Breast epithelium (tissue), 4 donors: ENCODE measurements around the gene WHAMM. TPM values are rescaled to one million over a fixed set of nuclear protein-coding genes. Genes with fewer than 3 reads are reported as not detected.

Experiments used
- DNase-seq, 2 donors: peaks; one replicate each; pipeline ENCODE4 v3.0.0-alpha.2; 2019; ENCODE audit warnings: low spot score in 2 of 2
- H3K27ac ChIP-seq, 2 donors: fragments of 200-600 bp; sonication (generic) in 1 of 2; one replicate each; pipeline ENCODE4 v1.5.1; 2016 to 2019; ENCODE audit warnings: mild to moderate bottlenecking in 1 of 2
- H3K27me3 ChIP-seq, 2 donors: fragments of 200-600 bp; sonication (generic) in 1 of 2; one replicate each; pipeline versions ENCODE4 v1.5.1 to v1.6.0; 2017 to 2019; ENCODE audit warnings: control low read depth in 1 of 2, mild to moderate bottlenecking in 1 of 2
- H3K36me3 ChIP-seq: fragments of 200-600 bp; one replicate; pipeline ENCODE4 v1.5.1; 2019
- H3K4me1 ChIP-seq, 2 donors: fragments of 200-600 bp; sonication (generic); one replicate each; pipeline ENCODE4 v1.5.1; 2016 to 2019; ENCODE audit warnings: control low read depth in 1 of 2
- H3K4me3 ChIP-seq, 3 donors: fragments of 200-600 bp; sonication (generic); 1 replicate in 2 of 3; 2 replicates in 1 of 3; pipeline ENCODE4 v1.5.1; 2016 to 2019; ENCODE audit warnings: mild to moderate bottlenecking in 3 of 3, moderate library complexity in 2 of 3
- H3K9me3 ChIP-seq, 2 donors: fragments of 200-600 bp; sonication (generic) in 1 of 2; one replicate each; pipeline ENCODE4 v1.5.1; 2016 to 2019; ENCODE audit warnings: control low read depth in 1 of 2
- POLR2A ChIP-seq: fragments of 450-650 bp; IDR thresholded peaks from one replicate; pipeline ENCODE4 v1.6.1; 2016; ENCODE audit warnings: antibody characterized with exemption, mild to moderate bottlenecking, moderate library complexity
- POLR2AphosphoS5 ChIP-seq, 3 donors: sonication (generic); formaldehyde crosslinking; IDR thresholded peaks; one replicate each; pipeline ENCODE4 v1.6.1; 2017; ENCODE audit warnings: antibody characterized with exemption in 3 of 3
- intact Hi-C: fragments of 100-400 bp; cut with DNase I; formaldehyde crosslinking; loops from one replicate; pipeline ENCODE4 v1.15.1; 2023; ENCODE audit warnings: low total_unique reads
- total RNA-seq, 3 donors: library from RNA; depleted of rRNA; stranded (reverse); fragments of >200 nt; gene quantifications; one replicate each; pipeline ENCODE4 v1.1.0, GENCODE V29; 2016
- TF ChIP-seq, protein P1 (sequence below), 3 donors: fragments of 450-650 bp; IDR thresholded peaks; one replicate each; pipeline ENCODE4 v1.5.1; 2016 to 2017; ENCODE audit warnings: antibody characterized with exemption in 3 of 3, mild to moderate bottlenecking in 3 of 3, moderate library complexity in 3 of 3

WHAMM gene
- total RNA-seq, 3 donors from 2014 or later = 10.8 to 12.9 (median 11.0) TPM

- Histone ChIP-seq H3K27me3 (no peaks in the 10 kb centered on the region), H3K9me3 (no peaks in the 10 kb centered on the region), H3K36me3 (peaks cover 5% of the 10 kb centered on the region), H3K27ac (no peak overlapping the region), H3K4me1 (no peaks in the 10 kb centered on the region), H3K4me3 (no peak overlapping the region)
- intact Hi-C loops = no loop called here
- no peak for DNase-seq
- no peak for TF ChIP-seq POLR2AphosphoS5 (IDR thresholded peaks at IDR 0.05)
- TF ChIP-seq POLR2A = no peak
- TF ChIP-seq, protein P1, sequence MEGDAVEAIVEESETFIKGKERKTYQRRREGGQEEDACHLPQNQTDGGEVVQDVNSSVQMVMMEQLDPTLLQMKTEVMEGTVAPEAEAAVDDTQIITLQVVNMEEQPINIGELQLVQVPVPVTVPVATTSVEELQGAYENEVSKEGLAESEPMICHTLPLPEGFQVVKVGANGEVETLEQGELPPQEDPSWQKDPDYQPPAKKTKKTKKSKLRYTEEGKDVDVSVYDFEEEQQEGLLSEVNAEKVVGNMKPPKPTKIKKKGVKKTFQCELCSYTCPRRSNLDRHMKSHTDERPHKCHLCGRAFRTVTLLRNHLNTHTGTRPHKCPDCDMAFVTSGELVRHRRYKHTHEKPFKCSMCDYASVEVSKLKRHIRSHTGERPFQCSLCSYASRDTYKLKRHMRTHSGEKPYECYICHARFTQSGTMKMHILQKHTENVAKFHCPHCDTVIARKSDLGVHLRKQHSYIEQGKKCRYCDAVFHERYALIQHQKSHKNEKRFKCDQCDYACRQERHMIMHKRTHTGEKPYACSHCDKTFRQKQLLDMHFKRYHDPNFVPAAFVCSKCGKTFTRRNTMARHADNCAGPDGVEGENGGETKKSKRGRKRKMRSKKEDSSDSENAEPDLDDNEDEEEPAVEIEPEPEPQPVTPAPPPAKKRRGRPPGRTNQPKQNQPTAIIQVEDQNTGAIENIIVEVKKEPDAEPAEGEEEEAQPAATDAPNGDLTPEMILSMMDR (IDR thresholded peaks at IDR 0.05) = no peak
Measured at GRCh38 chr15:82840166-82840565, 30.7 kb downstream of the WHAMM start.

DNA sequence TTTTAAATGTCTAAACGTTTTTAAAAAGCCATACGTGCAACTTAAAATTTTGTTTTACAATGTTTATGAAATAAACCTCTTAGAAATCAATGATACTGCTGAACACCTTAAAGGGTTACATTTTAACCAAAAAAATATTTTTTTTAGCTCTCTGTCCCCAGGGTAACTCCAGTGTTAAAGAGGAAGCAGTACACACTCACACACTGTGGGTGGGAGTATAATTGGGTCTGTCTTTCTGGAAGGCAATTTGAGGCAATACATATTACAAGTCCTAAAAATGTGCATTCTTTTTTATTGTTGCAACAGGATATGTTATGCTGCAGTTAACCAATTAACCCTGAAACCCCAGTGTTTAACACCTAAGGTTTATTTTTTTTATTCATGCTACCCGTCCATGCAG lies 34.1 kb downstream of the WHAMM start:
- intact Hi-C loops = no loop called here

GRCh38 chr15:82845686-82846085 lies 36.3 kb downstream of the WHAMM start:
- Histone ChIP-seq H3K4me3 (no peak overlapping the region), H3K27me3 (no peaks in the 10 kb centered on the region), H3K36me3 (no peaks in the 10 kb centered on the region), H3K27ac (no peak overlapping the region), H3K9me3 (no peaks in the 10 kb centered on the region), H3K4me1 (no peaks in the 10 kb centered on the region)
- DNase-seq = peak in 1 of 2 donors; percentile 15
- no peak for TF ChIP-seq POLR2AphosphoS5 (IDR thresholded peaks at IDR 0.05)
- TF ChIP-seq, protein P1 (IDR thresholded peaks at IDR 0.05) = no peak
- no peak for TF ChIP-seq POLR2A
- intact Hi-C loops = no loop called here

More for the DNA sequence above, 34.1 kb downstream of the WHAMM start:
- DNase-seq = no peak
- no peak overlapping the region for H3K27ac ChIP-seq
- H3K36me3 ChIP-seq = no peaks in the 10 kb centered on the region
- no peaks in the 10 kb centered on the region for H3K4me1 ChIP-seq
- H3K4me3 ChIP-seq = no peak overlapping the region
- no peaks in the 10 kb centered on the region for H3K27me3 ChIP-seq
- H3K9me3 ChIP-seq = no peaks in the 10 kb centered on the region
- no peak for TF ChIP-seq POLR2A
- TF ChIP-seq, protein P1 (IDR thresholded peaks at IDR 0.05) = no peak
- TF ChIP-seq POLR2AphosphoS5 (IDR thresholded peaks at IDR 0.05) = no peak

GRCh38 chr15:82846621-82847020 lies 37.2 kb downstream of the WHAMM start:
- peak in 1 of 2 donors; percentile 9 for DNase-seq
- intact Hi-C loops = no loop called here

DNA sequence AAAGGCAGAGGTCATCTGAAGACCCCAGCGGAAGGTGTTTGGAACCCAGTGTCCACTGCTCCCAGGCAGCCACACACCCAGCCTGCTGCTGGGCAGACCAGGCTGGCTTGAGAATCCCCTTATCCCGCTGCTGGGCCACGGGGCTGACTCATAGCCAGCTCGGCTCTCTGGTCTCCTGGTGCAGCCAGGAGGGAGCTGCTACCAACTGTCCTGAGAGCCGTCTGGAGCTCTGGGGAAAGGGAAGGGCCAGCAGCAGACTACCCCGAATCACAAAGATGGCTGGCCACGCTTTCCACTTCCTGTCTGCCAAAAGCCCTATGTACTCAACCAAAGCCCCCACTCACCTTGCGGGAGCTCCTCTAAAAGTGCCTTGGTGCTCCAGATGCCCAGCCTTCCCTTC lies 38.3 kb downstream of the WHAMM start:
- DNase-seq = peak in 1 of 2 donors; percentile 11
- Histone ChIP-seq H3K4me1 (no peaks in the 10 kb centered on the region), H3K27ac (peak overlapping the region; percentile 22 to 52), H3K27me3 (no peaks in the 10 kb centered on the region), H3K4me3 (no peak overlapping the region), H3K9me3 (no peaks in the 10 kb centered on the region), H3K36me3 (no peaks in the 10 kb centered on the region)
- TF ChIP-seq POLR2A = no peak
- TF ChIP-seq, protein P1 (IDR thresholded peaks at IDR 0.05) = no peak
- no peak for TF ChIP-seq POLR2AphosphoS5 (IDR thresholded peaks at IDR 0.05)
- intact Hi-C loops = no loop called here

More at GRCh38 chr15:82846621-82847020, 37.2 kb downstream of the WHAMM start:
- no peak overlapping the region for H3K4me3 ChIP-seq
- H3K27me3 ChIP-seq = no peaks in the 10 kb centered on the region
- H3K36me3 ChIP-seq = no peaks in the 10 kb centered on the region
- no peak for TF ChIP-seq POLR2AphosphoS5 (IDR thresholded peaks at IDR 0.05)
- TF ChIP-seq, protein P1 (IDR thresholded peaks at IDR 0.05) = no peak
- no peak for TF ChIP-seq POLR2A
- no peaks in the 10 kb centered on the region for H3K9me3 ChIP-seq
- no peak overlapping the region for H3K27ac ChIP-seq
- H3K4me1 ChIP-seq = no peaks in the 10 kb centered on the region
